Activated CD8-positive, alpha-beta T cell treated with anti-CD3 and anti-CD28 coated beads for 36 hours (primary cell): Measurements from ENCODE around the gene ANTXR1. TPM values are rescaled to one million over a fixed set of nuclear protein-coding genes. Genes with fewer than 3 reads are reported as not detected.

Source experiments
- ATAC-seq: fragments of 200-7000 bp; cut with Tn5 transposase; one replicate; pipeline ENCODE4 v1.10.0; 2021; ENCODE audit warnings: mild to moderate bottlenecking, moderate library complexity
- CTCF ChIA-PET: fragments of 350-600 bp; sonication (Branson Sonifier 250); formaldehyde crosslinking; loops from one replicate; lab custom pipeline; 2021; ENCODE audit warnings: antibody characterized with exemption; lab: Charles Lee
- POLR2A ChIA-PET: fragments of 350-600 bp; sonication (Branson Sonifier 250); formaldehyde crosslinking; loops from one replicate; lab custom pipeline; 2021; ENCODE audit warnings: antibody characterized with exemption; lab: Charles Lee
- DNase-seq: peaks from one replicate; pipeline ENCODE4 v3.0.0-alpha.2; 2020
- H3K27ac Mint-ChIP-seq: one replicate; pipeline ENCODE4 v1.8.0; 2021; ENCODE audit warnings: mild to moderate bottlenecking, mixed read lengths
- H3K27me3 Mint-ChIP-seq: one replicate; pipeline ENCODE4 v1.8.0; 2021; ENCODE audit warnings: mixed read lengths
- H3K36me3 Mint-ChIP-seq: one replicate; pipeline ENCODE4 v1.8.0; 2021; ENCODE audit warnings: low read depth, mixed read lengths
- H3K4me1 Mint-ChIP-seq: one replicate; pipeline ENCODE4 v1.8.0; 2021; ENCODE audit warnings: low read depth, mixed read lengths
- H3K4me3 Mint-ChIP-seq: one replicate; pipeline ENCODE4 v1.8.0; 2021; ENCODE audit warnings: mild to moderate bottlenecking, moderate library complexity, mixed read lengths
- H3K9me3 Mint-ChIP-seq: one replicate; pipeline ENCODE4 v1.8.0; 2021; ENCODE audit warnings: mixed read lengths
- CTCF ChIP-seq: fragments of 200-600 bp; IDR thresholded peaks from one replicate; pipeline ENCODE4 v1.8.0; 2022; ENCODE audit warnings: antibody characterized with exemption, mild to moderate bottlenecking
- intact Hi-C: fragments of 100-400 bp; cut with micrococcal nuclease; formaldehyde crosslinking; loops from one replicate; pipeline ENCODE4 v1.10.0; 2022
- total RNA-seq, 2 experiments: library from RNA; stranded (reverse); gene quantifications; one replicate each; pipeline ENCODE4 v1.2.3, GENCODE V29; 2021

Gene ANTXR1
- total RNA-seq, result under 1 TPM; 0.05 to 0.09 TPM

GRCh38 chr2:69013142-69013839, at the start of gene ANTXR1:
Gene ANTXR1, plus strand, starts transcription at chr2:69013179. Its CDS starts 321 bp downstream, at chr2:69013500.
- Mint-ChIP-seq H3K9me3 (no peaks in the 10 kb centered on the region), H3K4me1 (peaks cover 12% of the 10 kb centered on the region), H3K36me3 (no peaks in the 10 kb centered on the region), H3K27me3 (peaks cover 49% of the 10 kb centered on the region), H3K4me3 (peak within 1 kb of the TSS; percentile 68), H3K27ac (no peak within 1 kb of the TSS)
- TF ChIP-seq CTCF, result peak; percentile 39
- intact Hi-C loops, result no loop called here
- CTCF ChIA-PET, result interaction anchor here (0.6 to 1.6 kb wide), 4 partner anchors 20 to 293 kb away, joined by 3 to 4 read pairs (median 3); no protein-coding TSS in a partner anchor
- POLR2A ChIA-PET, result no interaction called here
- DNase-seq (peak; percentile 16), ATAC-seq (peak; percentile 61)

GRCh38 chr2:68964282-68964681, 48.7 kb upstream of the ANTXR1 start:
- POLR2A ChIA-PET, result no interaction called here
- H3K9me3 Mint-ChIP-seq, result no peaks in the 10 kb centered on the region
- TF ChIP-seq CTCF, result no peak
- ATAC-seq, result no peak
- no peak overlapping the region for H3K27ac Mint-ChIP-seq
- intact Hi-C loops, result no loop called here
- CTCF ChIA-PET, result no interaction called here
- no peak overlapping the region for H3K4me3 Mint-ChIP-seq
- no peak for DNase-seq
- H3K27me3 Mint-ChIP-seq, result peaks cover 5% of the 10 kb centered on the region
- no peaks in the 10 kb centered on the region for H3K4me1 Mint-ChIP-seq
- H3K36me3 Mint-ChIP-seq, result no peaks in the 10 kb centered on the region

- no peak overlapping the region for H3K4me3 Mint-ChIP-seq
- H3K4me1 Mint-ChIP-seq, result no peaks in the 10 kb centered on the region
- DNase-seq (no peak), ATAC-seq (no peak)
- no peak for TF ChIP-seq CTCF
- POLR2A ChIA-PET, result no interaction called here
- intact Hi-C loops, result no loop called here
- H3K27ac Mint-ChIP-seq, result no peak overlapping the region
- H3K9me3 Mint-ChIP-seq, result no peaks in the 10 kb centered on the region
- CTCF ChIA-PET, result interaction anchor here (1.3 kb wide), 2 partner anchors 25 to 43 kb away, joined by 3 to 4 read pairs; no protein-coding TSS in a partner anchor
- H3K36me3 Mint-ChIP-seq, result no peaks in the 10 kb centered on the region
- H3K27me3 Mint-ChIP-seq, result peaks cover 1% of the 10 kb centered on the region
Observed at GRCh38 chr2:68968221-68968620, 44.8 kb upstream of the ANTXR1 start.

- no peaks in the 10 kb centered on the region for H3K9me3 Mint-ChIP-seq
- POLR2A ChIA-PET, result no interaction called here
- H3K36me3 Mint-ChIP-seq, result no peaks in the 10 kb centered on the region
- CTCF ChIA-PET, result no interaction called here
- H3K4me3 Mint-ChIP-seq, result no peak overlapping the region
- H3K27ac Mint-ChIP-seq, result no peak overlapping the region
- ATAC-seq, result no peak
- H3K4me1 Mint-ChIP-seq, result no peaks in the 10 kb centered on the region
- no peak for DNase-seq
- peaks cover 7% of the 10 kb centered on the region for H3K27me3 Mint-ChIP-seq
- no peak for TF ChIP-seq CTCF
- intact Hi-C loops, result no loop called here
Observed at GRCh38 chr2:68969736-68970490, 43.1 kb upstream of the ANTXR1 start.
